ENCODE measurements around the gene DMGDH.

DMGDH gene

GRCh38 chr5:79025054-79025472 is 44.4 kb downstream of the DMGDH start:
- no peak overlapping the region for H3K4me3 ChIP-seq

DNA sequence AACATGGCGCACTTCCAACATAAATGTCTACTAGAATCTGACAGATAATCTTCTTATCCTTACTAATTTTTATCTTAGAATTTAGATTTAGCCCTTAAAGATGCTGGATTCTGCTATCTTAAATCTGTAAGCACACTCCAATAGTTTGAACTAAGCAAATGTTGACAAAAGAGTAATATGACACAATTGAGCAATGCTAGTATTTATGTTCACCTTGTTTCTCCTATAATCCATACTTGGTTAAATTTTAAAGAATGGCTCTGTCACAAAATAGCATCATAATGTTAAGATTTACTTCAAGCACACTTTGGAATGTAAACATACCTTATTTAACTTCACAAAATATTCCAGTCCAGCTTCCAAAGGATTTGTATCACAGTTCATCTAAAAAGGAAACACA is 45.5 kb downstream of the DMGDH start:
- H3K9ac ChIP-seq = no peak overlapping the region
- H3K36me3 ChIP-seq = no peaks in the 10 kb centered on the region
- H4K20me1 ChIP-seq = no peaks in the 10 kb centered on the region
- no peak overlapping the region for H3K4me3 ChIP-seq
- TF ChIP-seq Cebpa-rat (IDR thresholded peaks at IDR 0.05) = no peak
- no peak overlapping the region for H3K4me2 ChIP-seq
- H3K27me3 ChIP-seq = no peaks in the 10 kb centered on the region
- peaks cover 0 to 10% (median 8%) of the 10 kb centered on the region in 10 experiments; a peak in 12 of 20 replicates for H3K4me1 ChIP-seq
- no peak overlapping the region for H3K27ac ChIP-seq
- H3K9me3 ChIP-seq (replicated peaks in 1 of 11) = no peaks in the 10 kb centered on the region

More at GRCh38 chr5:79025054-79025472, 44.4 kb downstream of the DMGDH start:
- H3K27me3 ChIP-seq = no peaks in the 10 kb centered on the region
- no peak overlapping the region for H3K27ac ChIP-seq
- peak overlapping the region; percentile 35 to 74 (median 49); a peak in 17 of 22 replicates for H3K4me2 ChIP-seq
- H4K20me1 ChIP-seq = no peaks in the 10 kb centered on the region
- no peaks in the 10 kb centered on the region for H3K36me3 ChIP-seq
- no peak for TF ChIP-seq Cebpa-rat (IDR thresholded peaks at IDR 0.05)
- no peaks in the 10 kb centered on the region for H3K9me3 ChIP-seq (replicated peaks in 1 of 11)
- peaks cover 0 to 10% (median 8%) of the 10 kb centered on the region in 10 experiments; a peak in 12 of 20 replicates for H3K4me1 ChIP-seq
- H3K9ac ChIP-seq = peak overlapping the region in 2 of 11 experiments; percentile 24 to 30; a peak in 2 of 22 replicates

GRCh38 chr5:79023348-79023747 is 46.1 kb downstream of the DMGDH start:
- H3K9me3 ChIP-seq (replicated peaks in 1 of 11) = no peaks in the 10 kb centered on the region
- no peaks in the 10 kb centered on the region for H3K36me3 ChIP-seq
- no peak overlapping the region for H3K4me2 ChIP-seq
- no peak overlapping the region for H3K4me3 ChIP-seq
- H3K9ac ChIP-seq = no peak overlapping the region
- H3K27ac ChIP-seq = no peak overlapping the region
- peaks cover 0 to 10% (median 8%) of the 10 kb centered on the region in 10 experiments; a peak in 12 of 20 replicates for H3K4me1 ChIP-seq
- TF ChIP-seq Cebpa-rat (IDR thresholded peaks at IDR 0.05) = no peak
- H4K20me1 ChIP-seq = no peaks in the 10 kb centered on the region
- no peaks in the 10 kb centered on the region for H3K27me3 ChIP-seq

- Histone ChIP-seq H3K27ac (no peak overlapping the region), H3K9me3 (replicated peaks in 1 of 11) (no peaks in the 10 kb centered on the region), H3K27me3 (no peaks in the 10 kb centered on the region), H3K4me2 (no peak overlapping the region), H3K9ac (no peak overlapping the region), H4K20me1 (no peaks in the 10 kb centered on the region), H3K36me3 (no peaks in the 10 kb centered on the region), H3K4me1 (peaks cover 0 to 10% (median 8%) of the 10 kb centered on the region in 10 experiments; a peak in 12 of 20 replicates), H3K4me3 (no peak overlapping the region)
- no peak for TF ChIP-seq Cebpa-rat (IDR thresholded peaks at IDR 0.05)
These were observed 46.7 kb downstream of the DMGDH start for GRCh38 chr5:79022771-79023170.

DNA sequence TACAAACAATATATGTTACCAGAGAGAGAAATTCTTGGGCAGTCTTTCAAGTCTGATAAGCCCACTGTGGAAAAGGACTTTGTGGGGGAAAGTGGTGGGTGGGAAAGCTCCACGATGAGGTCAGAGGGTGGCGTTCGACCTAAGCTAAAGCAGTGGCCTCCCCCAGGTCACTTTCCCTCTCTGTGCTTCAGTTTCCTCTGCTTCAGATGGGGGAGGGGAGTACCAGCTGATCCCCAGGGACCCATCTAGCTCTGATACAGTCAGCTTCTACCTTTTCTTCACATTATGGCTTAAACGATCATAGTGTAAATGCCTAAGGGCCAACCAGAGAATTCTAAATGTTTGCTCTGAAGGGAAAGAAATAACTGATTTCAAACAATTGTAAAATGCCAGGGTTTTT is 47.7 kb downstream of the DMGDH start:
- Histone ChIP-seq H3K4me3 (no peak overlapping the region), H3K4me1 (peaks cover 0 to 10% (median 8%) of the 10 kb centered on the region in 10 experiments; a peak in 12 of 20 replicates), H3K9me3 (replicated peaks in 1 of 11) (no peaks in the 10 kb centered on the region), H3K36me3 (no peaks in the 10 kb centered on the region), H4K20me1 (no peaks in the 10 kb centered on the region), H3K27ac (no peak overlapping the region), H3K9ac (peak overlapping the region in 1 of 11 experiments; percentile 10; a peak in 1 of 22 replicates), H3K27me3 (no peaks in the 10 kb centered on the region), H3K4me2 (peak overlapping the region in 6 of 11 experiments; percentile 2 to 31 (median 20); a peak in 4 of 22 replicates)
- TF ChIP-seq Cebpa-rat (IDR thresholded peaks at IDR 0.05) = no peak

DNA sequence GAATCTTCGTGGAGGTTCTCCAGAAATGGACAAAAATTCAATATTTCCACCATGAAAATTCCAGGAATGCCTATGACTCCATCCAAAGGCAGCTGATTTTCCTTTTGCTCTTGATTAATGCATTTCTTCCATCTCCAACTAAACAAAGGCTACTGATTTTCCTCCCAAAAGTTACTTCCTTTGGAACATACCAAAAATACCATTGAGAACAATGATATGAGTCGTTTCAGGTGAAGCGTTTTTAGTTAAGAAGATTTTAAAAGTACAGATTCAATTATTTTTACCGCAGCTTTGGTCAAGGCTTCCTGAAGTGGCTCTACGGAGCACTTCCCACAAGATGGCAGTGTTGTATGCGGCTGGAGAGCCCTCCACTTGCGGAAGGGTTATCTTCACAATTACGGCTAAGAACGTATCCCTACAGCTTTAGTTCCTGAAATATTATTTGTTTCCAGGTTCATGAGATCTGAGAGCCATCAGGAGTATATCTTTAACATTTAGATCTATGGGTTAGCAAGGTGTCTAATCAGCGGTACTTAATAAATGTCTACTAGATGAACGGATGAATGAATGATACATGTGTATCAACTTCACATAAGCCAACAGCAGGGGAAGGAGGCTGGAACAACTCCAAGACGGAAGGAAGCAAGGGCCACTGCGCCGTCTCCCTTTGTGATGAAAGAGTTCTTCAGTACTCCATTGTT is 48.5 kb downstream of the DMGDH start:
- H3K9ac ChIP-seq = no peak overlapping the region
- no peak overlapping the region for H3K4me3 ChIP-seq
- no peaks in the 10 kb centered on the region for H3K27me3 ChIP-seq
- no peaks in the 10 kb centered on the region for H4K20me1 ChIP-seq
- no peak for TF ChIP-seq Cebpa-rat (IDR thresholded peaks at IDR 0.05)
- peaks cover 0 to 10% (median 8%) of the 10 kb centered on the region in 10 experiments; a peak in 12 of 20 replicates for H3K4me1 ChIP-seq
- no peak overlapping the region for H3K27ac ChIP-seq
- peak overlapping the region in 2 of 11 experiments; percentile 27 to 31; a peak in 2 of 22 replicates for H3K4me2 ChIP-seq
- H3K9me3 ChIP-seq (replicated peaks in 1 of 11) = no peaks in the 10 kb centered on the region
- H3K36me3 ChIP-seq = no peaks in the 10 kb centered on the region

- no peaks in the 10 kb centered on the region for H3K27me3 ChIP-seq
- TF ChIP-seq Cebpa-rat (IDR thresholded peaks at IDR 0.05) = no peak
- no peak overlapping the region for H3K4me2 ChIP-seq
- no peaks in the 10 kb centered on the region for H4K20me1 ChIP-seq
- no peaks in the 10 kb centered on the region for H3K4me1 ChIP-seq
- no peak overlapping the region for H3K4me3 ChIP-seq
- H3K36me3 ChIP-seq = no peaks in the 10 kb centered on the region
- no peak overlapping the region for H3K9ac ChIP-seq
- no peak overlapping the region for H3K27ac ChIP-seq
- peaks cover 9 to 18% (median 12%) of the 10 kb centered on the region in 11 experiments; a peak in 20 of 22 replicates for H3K9me3 ChIP-seq (replicated peaks in 1 of 11)
These were observed 54.8 kb downstream of the DMGDH start for GRCh38 chr5:79014631-79015030.

GRCh38 chr5:79011869-79012268 is 57.6 kb downstream of the DMGDH start:
- TF ChIP-seq Cebpa-rat (IDR thresholded peaks at IDR 0.05) = no peak
- Histone ChIP-seq H4K20me1 (no peaks in the 10 kb centered on the region), H3K4me1 (no peaks in the 10 kb centered on the region), H3K36me3 (no peaks in the 10 kb centered on the region), H3K27me3 (no peaks in the 10 kb centered on the region), H3K4me3 (no peak overlapping the region), H3K9ac (no peak overlapping the region), H3K27ac (no peak overlapping the region), H3K9me3 (replicated peaks in 1 of 11) (peaks cover 9 to 18% (median 12%) of the 10 kb centered on the region in 11 experiments; a peak in 20 of 22 replicates), H3K4me2 (no peak overlapping the region)

- H3K36me3 ChIP-seq = no peaks in the 10 kb centered on the region
- no peak overlapping the region for H3K4me2 ChIP-seq
- H3K4me3 ChIP-seq = no peak overlapping the region
- no peaks in the 10 kb centered on the region for H4K20me1 ChIP-seq
- H3K4me1 ChIP-seq = no peaks in the 10 kb centered on the region
- H3K9ac ChIP-seq = no peak overlapping the region
- no peak overlapping the region for H3K27ac ChIP-seq
- no peaks in the 10 kb centered on the region for H3K27me3 ChIP-seq
- H3K9me3 ChIP-seq (replicated peaks in 1 of 11) = peaks cover 9 to 18% (median 12%) of the 10 kb centered on the region in 11 experiments; a peak in 20 of 22 replicates
- no peak for TF ChIP-seq Cebpa-rat (IDR thresholded peaks at IDR 0.05)
These were observed 58.1 kb downstream of the DMGDH start for GRCh38 chr5:79011219-79011836.

Data from BLaER1 treated with 17β-estradiol and CSF1 and Interleukin-3, amounts not matched to agents 10 nM and 100 nM (cell line).